ENCODE measurements around the gene WDR53.

DNA sequence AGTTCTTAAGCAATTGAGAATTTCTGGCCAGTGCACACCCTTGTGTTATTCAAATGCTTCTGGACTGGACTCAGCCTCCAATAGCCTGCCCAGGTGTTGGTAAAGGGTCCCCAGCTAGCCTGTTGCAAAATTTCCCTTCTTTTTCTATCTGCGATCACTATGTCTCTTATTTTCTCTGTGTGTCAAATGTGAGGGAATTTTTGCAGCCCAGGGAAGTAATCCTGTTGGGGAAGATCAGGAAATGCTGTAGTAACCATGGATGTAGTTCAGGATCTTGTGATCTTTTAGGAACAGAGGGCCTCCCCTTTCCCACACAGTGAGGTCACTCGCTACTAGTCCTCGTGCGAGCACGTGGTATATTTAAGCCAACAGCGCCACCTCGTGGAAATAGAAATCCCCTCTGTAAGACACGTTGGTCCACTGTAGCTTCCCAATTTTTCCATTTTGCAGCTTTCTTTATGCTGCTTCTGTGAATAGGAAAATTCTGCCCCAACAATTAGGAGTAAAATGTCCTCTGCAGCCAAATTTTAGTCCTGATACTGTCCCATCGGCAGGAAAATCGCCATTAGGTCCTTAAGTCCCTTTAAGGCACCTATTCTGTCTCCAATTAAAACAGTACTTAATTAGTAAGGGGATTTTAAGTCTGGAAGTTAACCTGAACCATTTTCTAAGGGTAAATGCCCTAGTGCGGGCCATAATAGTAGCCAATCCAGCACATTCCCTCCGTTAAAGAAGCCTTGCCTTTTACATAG is 49.2 kb downstream of the WDR53 start:
- TF ChIP-seq, protein P1, sequence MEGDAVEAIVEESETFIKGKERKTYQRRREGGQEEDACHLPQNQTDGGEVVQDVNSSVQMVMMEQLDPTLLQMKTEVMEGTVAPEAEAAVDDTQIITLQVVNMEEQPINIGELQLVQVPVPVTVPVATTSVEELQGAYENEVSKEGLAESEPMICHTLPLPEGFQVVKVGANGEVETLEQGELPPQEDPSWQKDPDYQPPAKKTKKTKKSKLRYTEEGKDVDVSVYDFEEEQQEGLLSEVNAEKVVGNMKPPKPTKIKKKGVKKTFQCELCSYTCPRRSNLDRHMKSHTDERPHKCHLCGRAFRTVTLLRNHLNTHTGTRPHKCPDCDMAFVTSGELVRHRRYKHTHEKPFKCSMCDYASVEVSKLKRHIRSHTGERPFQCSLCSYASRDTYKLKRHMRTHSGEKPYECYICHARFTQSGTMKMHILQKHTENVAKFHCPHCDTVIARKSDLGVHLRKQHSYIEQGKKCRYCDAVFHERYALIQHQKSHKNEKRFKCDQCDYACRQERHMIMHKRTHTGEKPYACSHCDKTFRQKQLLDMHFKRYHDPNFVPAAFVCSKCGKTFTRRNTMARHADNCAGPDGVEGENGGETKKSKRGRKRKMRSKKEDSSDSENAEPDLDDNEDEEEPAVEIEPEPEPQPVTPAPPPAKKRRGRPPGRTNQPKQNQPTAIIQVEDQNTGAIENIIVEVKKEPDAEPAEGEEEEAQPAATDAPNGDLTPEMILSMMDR (IDR thresholded peaks at IDR 0.05): peak; percentile 45 to 59 (median 53)
- no peak for TF ChIP-seq EP300 (IDR thresholded peaks at IDR 0.05; ENCODE audit: low read depth)
- TF ChIP-seq POLR2AphosphoS5 (IDR thresholded peaks at IDR 0.05): no peak

Data from transverse colon (tissue), 4 donors.